CD4-positive, alpha-beta T cell (primary cell): ENCODE data around the gene CENPA. TPM values are rescaled to one million over a fixed set of nuclear protein-coding genes. Genes with fewer than 3 reads are reported as not detected.
A peak's percentile ranks its signal among the peaks of the same experiment; 100 is the strongest.

Experiments used
- ATAC-seq: fragments of 200-7000 bp; cut with Tn5 transposase; one replicate; pipeline ENCODE4 v1.10.0; 2022; ENCODE audit warnings: mild to moderate bottlenecking; ENCODE audit not compliant: poor library complexity
- CTCF ChIA-PET: fragments of 350-600 bp; sonication (Branson Sonifier 250); formaldehyde crosslinking; loops from one replicate; lab custom pipeline; 2021; ENCODE audit warnings: antibody characterized with exemption, inconsistent platforms; lab: Charles Lee
- POLR2A ChIA-PET: fragments of 350-600 bp; sonication (Branson Sonifier 250); formaldehyde crosslinking; loops from one replicate; lab custom pipeline; 2021; ENCODE audit warnings: antibody characterized with exemption, inconsistent platforms; lab: Charles Lee
- DNase-seq, 14 experiments: peaks; one replicate each; pipeline ENCODE4 v3.0.0-alpha.2; 2013 to 2020; ENCODE audit warnings: mixed read lengths in 2 of 14
- H3K27ac ChIP-seq, 2 donors: one replicate each; pipeline versions ENCODE4 v1.5.1 to v1.7.0; 2013; ENCODE audit warnings: low read length in 2 of 2, low read depth in 1 of 2, mild to moderate bottlenecking in 1 of 2
- H3K27me3 ChIP-seq, 2 experiments: 1 replicate in 1 of 2; 2 replicates in 1 of 2; pipeline versions ENCODE4 v1.6.1 to v1.7.0; 2013; ENCODE audit warnings: low read length in 2 of 2, control low read depth in 1 of 2, mild to moderate bottlenecking in 1 of 2, moderate library complexity in 1 of 2; ENCODE audit not compliant: insufficient read depth in 2 of 2, control insufficient read depth in 1 of 2
- H3K36me3 ChIP-seq: one replicate; pipeline ENCODE4 v1.6.1; 2013; ENCODE audit warnings: low read length, control low read depth; ENCODE audit not compliant: insufficient read depth
- H3K4me1 ChIP-seq: one replicate; pipeline ENCODE4 v1.6.1; 2013; ENCODE audit warnings: low read length, control low read depth; ENCODE audit not compliant: insufficient read depth
- H3K4me3 ChIP-seq: one replicate; pipeline ENCODE4 v1.5.1; 2013; ENCODE audit warnings: mild to moderate bottlenecking, low read length, moderate library complexity
- H3K9me3 ChIP-seq, 2 experiments: 1 replicate in 1 of 2; 2 replicates in 1 of 2; pipeline versions ENCODE4 v1.6.1 to v1.7.0; 2013; ENCODE audit warnings: low read length in 2 of 2, mild to moderate bottlenecking in 2 of 2, control low read depth in 1 of 2, moderate library complexity in 1 of 2; ENCODE audit not compliant: control insufficient read depth in 1 of 2, insufficient read depth in 1 of 2
- H3K27ac Mint-ChIP-seq: one replicate; pipeline ENCODE4 v1.8.0; 2020; ENCODE audit warnings: mixed read lengths
- H3K27me3 Mint-ChIP-seq: one replicate; pipeline ENCODE4 v1.8.0; 2021; ENCODE audit warnings: mixed read lengths
- H3K36me3 Mint-ChIP-seq: one replicate; pipeline ENCODE4 v1.8.0; 2021; ENCODE audit warnings: low read depth, mixed read lengths
- H3K4me1 Mint-ChIP-seq: one replicate; pipeline ENCODE4 v1.8.0; 2021; ENCODE audit warnings: low read depth, mixed read lengths
- H3K4me3 Mint-ChIP-seq: one replicate; pipeline ENCODE4 v1.8.0; 2020; ENCODE audit warnings: mild to moderate bottlenecking, mixed read lengths
- H3K9me3 Mint-ChIP-seq: one replicate; pipeline ENCODE4 v1.8.0; 2020; ENCODE audit warnings: mixed read lengths
- CTCF ChIP-seq: fragments of 200-600 bp; IDR thresholded peaks from one replicate; pipeline ENCODE4 v1.8.0; 2022; ENCODE audit warnings: antibody characterized with exemption, mild to moderate bottlenecking
- intact Hi-C, 2 experiments: fragments of 100-400 bp; cut with DNase I in 1 of 2; cut with micrococcal nuclease in 1 of 2; formaldehyde crosslinking; loops; one replicate each; pipeline versions ENCODE4 v1.15.1 to v1.9.0; 2023 to 2025; cut with DNase I, micrococcal nuclease
- polyA plus RNA-seq, 2 donors: library from polyadenylated mRNA; unstranded; fragments of 120-200 nt; gene quantifications; one replicate each; pipeline ENCODE4 v1.2.1, GENCODE V29; 2013
- total RNA-seq, 174 experiments: library from RNA in 2 of 174; stranded (reverse) in 2 of 174; gene quantifications; one replicate each; pipeline ENCODE4 v1.2.3 and lab custom pipeline; 2021 to 2026

CENPA gene
- 1 to 10 TPM; 1.0 to 1.1 TPM for total RNA-seq
- polyA plus RNA-seq (2013, experiment 1 of 2) = 0.34 TPM
- polyA plus RNA-seq (2013, experiment 2 of 2) = 1.3 TPM
- 0 to 42.9 (median 0.22) reads per million in 172 experiments for total RNA-seq (lab: John Stamatoyannopoulos, UW)

GRCh38 chr2:26785431-26786206 lies at the start of gene CENPA:
TSS of gene CENPA (plus strand) at chr2:26786056. CDS start at chr2:26786197, 141 bp downstream.
- ChIA-PET CTCF (interaction anchor here (1.0 kb wide), 1 partner anchor 14 kb away, joined by 3 read pairs; no protein-coding TSS in a partner anchor), POLR2A (interaction anchor here (0.5 to 1.6 kb wide), 8 partner anchors 9 to 537 kb away, joined by 3 to 8 read pairs (median 4); partner anchors contain the start of genes ATRAID, MPV17, OST4 and SLC5A6)
- Histone ChIP-seq H3K4me3 (peak within 1 kb of the TSS; percentile 65), H3K27ac (peak within 1 kb of the TSS; percentile 23 to 34), H3K4me1 (peaks cover 19% of the 10 kb centered on the region), H3K27me3 (no peaks in the 10 kb centered on the region), H3K36me3 (peaks cover 1% of the 10 kb centered on the region), H3K9me3 (no peaks in the 10 kb centered on the region)
- DNase-seq (peak; percentile 91 to 99 (median 93)), ATAC-seq (peak; percentile 98)
- peak within 1 kb of the TSS; percentile 85 for H3K27ac Mint-ChIP-seq
- no peaks in the 10 kb centered on the region for H3K9me3 Mint-ChIP-seq
- peaks cover 11% of the 10 kb centered on the region for H3K4me1 Mint-ChIP-seq
- intact Hi-C loops = loop anchor here (1.0 to 10.0 kb wide), 5 partner anchors 21 to 1111 kb away; partner anchors contain the start of genes SLC35F6 (in 2 of the 2), ADGRF3 (in 1 of the 2), ATRAID (in 1 of the 2) and CAD (in 1 of the 2)
- H3K36me3 Mint-ChIP-seq = peaks cover 8% of the 10 kb centered on the region
- H3K27me3 Mint-ChIP-seq = peaks cover 26% of the 10 kb centered on the region
- peak; percentile 5 for TF ChIP-seq CTCF
- H3K4me3 Mint-ChIP-seq = peak within 1 kb of the TSS; percentile 87

- intact Hi-C loops = no loop called here
- no peaks in the 10 kb centered on the region for H3K36me3 ChIP-seq
- no peak for TF ChIP-seq CTCF
- no peaks in the 10 kb centered on the region for H3K9me3 ChIP-seq
- H3K27me3 ChIP-seq = no peaks in the 10 kb centered on the region
- ATAC-seq = no peak
- POLR2A ChIA-PET = no interaction called here
- DNase-seq = no peak
- H3K36me3 Mint-ChIP-seq = no peaks in the 10 kb centered on the region
- peaks cover 6% of the 10 kb centered on the region for H3K4me1 Mint-ChIP-seq
- H3K27ac ChIP-seq = no peak overlapping the region
- H3K27ac Mint-ChIP-seq = no peak overlapping the region
- H3K4me3 ChIP-seq = no peak overlapping the region
- CTCF ChIA-PET = no interaction called here
- H3K9me3 Mint-ChIP-seq = no peaks in the 10 kb centered on the region
- no peak overlapping the region for H3K4me3 Mint-ChIP-seq
- no peaks in the 10 kb centered on the region for H3K4me1 ChIP-seq
- peaks cover 18% of the 10 kb centered on the region for H3K27me3 Mint-ChIP-seq
Measured at GRCh38 chr2:26737221-26737620, 48.6 kb upstream of the CENPA start.

GRCh38 chr2:26738481-26738880 lies 47.4 kb upstream of the CENPA start:
- no peak for TF ChIP-seq CTCF
- Histone ChIP-seq H3K4me1 (no peaks in the 10 kb centered on the region), H3K9me3 (no peaks in the 10 kb centered on the region), H3K36me3 (no peaks in the 10 kb centered on the region), H3K4me3 (no peak overlapping the region), H3K27me3 (no peaks in the 10 kb centered on the region), H3K27ac (no peak overlapping the region)
- Mint-ChIP-seq H3K9me3 (no peaks in the 10 kb centered on the region), H3K27ac (no peak overlapping the region), H3K27me3 (peaks cover 7% of the 10 kb centered on the region), H3K4me3 (no peak overlapping the region), H3K4me1 (peaks cover 6% of the 10 kb centered on the region), H3K36me3 (no peaks in the 10 kb centered on the region)
- intact Hi-C loops = no loop called here
- POLR2A ChIA-PET = no interaction called here
- no peak for DNase-seq
- ATAC-seq = no peak
- CTCF ChIA-PET = no interaction called here
